H1 (cell line): Measurements from ENCODE around the gene FMO5. TPM values are rescaled to one million over a fixed set of nuclear protein-coding genes. Genes with fewer than 3 reads are reported as not detected.

Experiments used
- CTCF ChIA-PET: fragments of 300-600 bp; sonication (Branson Sonifier 250); formaldehyde crosslinking; loops from one replicate; lab custom pipeline; 2021; ENCODE audit not compliant: partially characterized antibody; lab: Charles Lee
- POLR2A ChIA-PET: fragments of 300-600 bp; sonication (Branson Sonifier 250); formaldehyde crosslinking; loops from one replicate; lab custom pipeline; 2021; ENCODE audit warnings: inconsistent platforms; ENCODE audit not compliant: partially characterized antibody; lab: Charles Lee
- DNase-seq, 2 experiments: peaks; one replicate each; pipeline versions ENCODE4 v3.0.0 to v3.0.0-alpha.2; 2010 to 2022; ENCODE audit warnings: low spot score in 2 of 2, low read depth in 1 of 2, mixed read lengths in 1 of 2
- FAIRE-seq: peaks from 2 replicates; lab custom pipeline; 2011; peaks lifted over from hg19 to GRCh38; lab: Jason Lieb, UNC
- H2AFZ ChIP-seq: 2 replicates; pipeline ENCODE4 v1.8.1; 2012; ENCODE audit warnings: low read length, inconsistent platforms
- H2AK5ac ChIP-seq: 2 replicates; pipeline ENCODE4 v1.6.1; 2013; ENCODE audit warnings: low read depth, low read length
- H2BK120ac ChIP-seq: replicated peaks from 2 replicates; pipeline ENCODE3; 2013; ENCODE audit warnings: low read depth, low read length, inconsistent platforms
- H2BK12ac ChIP-seq: 2 replicates; pipeline ENCODE4 v1.6.1; 2013; ENCODE audit warnings: low read depth, low read length
- H2BK15ac ChIP-seq: 2 replicates; pipeline ENCODE4 v1.6.1; 2013; ENCODE audit warnings: low read length
- H2BK20ac ChIP-seq: 2 replicates; pipeline ENCODE4 v1.6.1; 2013; ENCODE audit warnings: low read length
- H2BK5ac ChIP-seq: 2 replicates; pipeline ENCODE4 v1.6.1; 2013; ENCODE audit warnings: low read depth, low read length
- H3K14ac ChIP-seq: 2 replicates; pipeline ENCODE4 v1.6.1; 2013; ENCODE audit warnings: inconsistent platforms; ENCODE audit not compliant: insufficient read length
- H3K18ac ChIP-seq: 2 replicates; pipeline ENCODE4 v1.6.1; 2013; ENCODE audit warnings: low read length; ENCODE audit errors: extremely low read depth
- H3K23ac ChIP-seq: 2 replicates; pipeline ENCODE4 v1.6.1; 2013; ENCODE audit warnings: inconsistent platforms; ENCODE audit not compliant: insufficient read length
- H3K23me2 ChIP-seq: 2 replicates; pipeline ENCODE4 v1.6.1; 2013; ENCODE audit warnings: low read depth, low read length
- H3K27ac ChIP-seq: 2 replicates; pipeline ENCODE4 v1.6.1; 2011; ENCODE audit warnings: low read depth, low read length, inconsistent platforms
- H3K27me3 ChIP-seq, 4 experiments: replicated peaks in 1 of 4; 1 replicate in 1 of 4; 2 replicates in 3 of 4; pipeline versions ENCODE4 v1.6.1 to v1.8.1; 2011 to 2013; ENCODE audit warnings: low read length in 3 of 4, mild to moderate bottlenecking in 3 of 4, inconsistent platforms in 2 of 4, mixed read lengths in 2 of 4, moderate library complexity in 1 of 4; ENCODE audit not compliant: control insufficient read depth in 3 of 4, insufficient read depth in 3 of 4; ENCODE audit errors: extremely low read depth in 1 of 4
- H3K36me3 ChIP-seq, 4 experiments: 2 replicates each; pipeline versions ENCODE4 v1.6.1 to v1.8.1; 2011 to 2013; ENCODE audit warnings: mild to moderate bottlenecking in 4 of 4, low read length in 3 of 4, moderate library complexity in 2 of 4, control low read depth in 1 of 4, inconsistent platforms in 1 of 4; ENCODE audit not compliant: insufficient read depth in 4 of 4, control insufficient read depth in 2 of 4
- H3K4ac ChIP-seq: replicated peaks from 2 replicates; pipeline ENCODE3; 2013; ENCODE audit warnings: low read length, low read depth, mixed read lengths, inconsistent platforms; ENCODE audit not compliant: insufficient read length
- H3K4me1 ChIP-seq, 4 experiments: replicated peaks in 1 of 4; 1 replicate in 1 of 4; 2 replicates in 3 of 4; pipeline versions ENCODE4 v1.6.1 to v1.8.1; 2011 to 2013; ENCODE audit warnings: low read length in 3 of 4, inconsistent platforms in 2 of 4, mixed read lengths in 1 of 4; ENCODE audit not compliant: insufficient read depth in 4 of 4, control insufficient read depth in 3 of 4
- H3K4me2 ChIP-seq, 2 experiments: 2 replicates each; pipeline versions ENCODE4 v1.6.1 to v1.8.1; 2011 to 2013; ENCODE audit warnings: low read depth in 2 of 2, low read length in 2 of 2, control low read depth in 1 of 2, inconsistent platforms in 1 of 2, mild to moderate bottlenecking in 1 of 2; ENCODE audit not compliant: insufficient read depth in 1 of 2
- H3K4me3 ChIP-seq, 4 experiments: fragments of 200-600, 300-600 bp in 1 of 4; sonication (generic), shearing (Covaris generic), sonication (Bioruptor Twin) in 1 of 4; 2 replicates each; pipeline versions ENCODE4 v1.5.1 to v1.8.1; 2011 to 2016; ENCODE audit warnings: low read length in 4 of 4, low read depth in 3 of 4, control low read depth in 2 of 4, inconsistent platforms in 2 of 4, mild to moderate bottlenecking in 2 of 4, mixed read lengths in 1 of 4, moderate library complexity in 1 of 4; ENCODE audit not compliant: insufficient read depth in 2 of 4; ENCODE audit errors: extremely low read depth in 1 of 4
- H3K56ac ChIP-seq: replicated peaks from 2 replicates; pipeline ENCODE3; 2013; ENCODE audit warnings: low read depth, mild to moderate bottlenecking, mixed read lengths, low read length, inconsistent platforms; ENCODE audit not compliant: insufficient read length
- H3K79me1 ChIP-seq: 2 replicates; pipeline ENCODE4 v1.6.1; 2013; ENCODE audit warnings: low read depth, low read length, control low read depth
- H3K79me2 ChIP-seq, 2 experiments: 2 replicates each; pipeline versions ENCODE4 v1.6.1 to v1.8.1; 2012 to 2013; ENCODE audit warnings: low read length in 2 of 2, mild to moderate bottlenecking in 2 of 2, inconsistent platforms in 1 of 2; ENCODE audit not compliant: insufficient read depth in 2 of 2, control insufficient read depth in 1 of 2
- H3K9ac ChIP-seq, 4 experiments: replicated peaks in 1 of 4; 1 replicate in 1 of 4; 2 replicates in 3 of 4; pipeline versions ENCODE4 v1.6.1 to v1.8.1; 2011 to 2013; ENCODE audit warnings: low read depth in 3 of 4, low read length in 3 of 4, control low read depth in 2 of 4, mild to moderate bottlenecking in 2 of 4, moderate library complexity in 2 of 4, inconsistent platforms in 1 of 4; ENCODE audit errors: extremely low read depth in 1 of 4
- H3K9me3 ChIP-seq, 2 experiments: 2 replicates each; pipeline versions ENCODE4 v1.6.1 to v1.8.1; 2012 to 2013; ENCODE audit warnings: mild to moderate bottlenecking in 2 of 2, moderate library complexity in 2 of 2, control low read depth in 1 of 2, inconsistent platforms in 1 of 2, low read depth in 1 of 2, low read length in 1 of 2, mixed read lengths in 1 of 2; ENCODE audit not compliant: insufficient read depth in 2 of 2
- H4K20me1 ChIP-seq, 2 experiments: replicated peaks in 1 of 2; 2 replicates each; pipeline versions ENCODE3 to v1.8.1; 2011 to 2013; ENCODE audit warnings: inconsistent platforms in 2 of 2, low read length in 2 of 2, mild to moderate bottlenecking in 1 of 2; ENCODE audit not compliant: insufficient read depth in 2 of 2, control insufficient read depth in 1 of 2
- H4K5ac ChIP-seq: 2 replicates; pipeline ENCODE4 v1.6.1; 2013; ENCODE audit warnings: low read length, low read depth, mixed read lengths, inconsistent platforms; ENCODE audit not compliant: insufficient read length
- H4K8ac ChIP-seq: 2 replicates; pipeline ENCODE4 v1.8.0; 2013; ENCODE audit warnings: mild to moderate bottlenecking, moderate library complexity, low read length, inconsistent platforms; ENCODE audit not compliant: insufficient read depth; ENCODE audit errors: extremely low read depth
- H4K91ac ChIP-seq: replicated peaks from 2 replicates; pipeline ENCODE3; 2013; ENCODE audit warnings: low read length, mixed read lengths, inconsistent platforms; ENCODE audit not compliant: insufficient read length
- BACH1 ChIP-seq: IDR thresholded peaks from 2 replicates; pipeline ENCODE4 v1.6.1; 2012; ENCODE audit warnings: low read length, improper control_type of control experiment
- CBX5 ChIP-seq: fragments of 300-800, 300-1000 bp; sonication (generic); IDR thresholded peaks from 2 replicates; pipeline ENCODE4 v1.7.1; 2016; ENCODE audit warnings: antibody characterized with exemption, low read length, low read depth
- CBX8 ChIP-seq: fragments of 300-800, 300-1000 bp; sonication (generic); IDR thresholded peaks from 2 replicates; pipeline ENCODE4 v1.7.1; 2016; ENCODE audit warnings: low read depth, low read length, borderline replicate concordance
- GABPA ChIP-seq: IDR thresholded peaks from 2 replicates; pipeline ENCODE4 v1.6.1; 2011; ENCODE audit warnings: mild to moderate bottlenecking, low read length, moderate library complexity, borderline replicate concordance; ENCODE audit not compliant: insufficient read depth
- MAX ChIP-seq: IDR thresholded peaks from 2 replicates; pipeline ENCODE4 v1.6.1; 2012; ENCODE audit warnings: inconsistent platforms
- POLR2A ChIP-seq, 2 experiments: IDR thresholded peaks; 1 replicate in 1 of 2; 2 replicates in 1 of 2; pipeline ENCODE4 v1.6.1; 2011; ENCODE audit warnings: low read depth in 2 of 2, low read length in 2 of 2, mild to moderate bottlenecking in 2 of 2; ENCODE audit errors: control extremely low read depth in 1 of 2
- POU5F1 ChIP-seq: IDR thresholded peaks from 2 replicates; pipeline ENCODE4 v1.6.1; 2011; ENCODE audit warnings: low read depth, mild to moderate bottlenecking, low read length, moderate library complexity
- RNF2 ChIP-seq: fragments of 200-900, 300-1000 bp; sonication (generic); IDR thresholded peaks from 2 replicates; pipeline ENCODE4 v1.7.1; 2016; ENCODE audit warnings: borderline replicate concordance, low read depth, mild to moderate bottlenecking, antibody characterized with exemption, low read length; ENCODE audit not compliant: poor library complexity, severe bottlenecking; ENCODE audit errors: missing control alignments
- RXRA ChIP-seq: IDR thresholded peaks from 2 replicates; pipeline ENCODE4 v1.6.1; 2011; ENCODE audit warnings: low read depth, mild to moderate bottlenecking, low read length, moderate library complexity; ENCODE audit not compliant: insufficient read depth
- SAP30 ChIP-seq: fragments of 300-600 bp; sonication (generic); IDR thresholded peaks from 2 replicates; pipeline ENCODE4 v1.7.1; 2012; ENCODE audit warnings: low read length, moderate library complexity, mild to moderate bottlenecking, inconsistent platforms; ENCODE audit not compliant: insufficient read depth, insufficient replicate concordance
- SP2 ChIP-seq: IDR thresholded peaks from 2 replicates; pipeline ENCODE4 v1.6.1; 2012; ENCODE audit warnings: mild to moderate bottlenecking, low read length, inconsistent platforms
- TBP ChIP-seq: IDR thresholded peaks from 2 replicates; pipeline ENCODE4 v1.6.1; 2011; ENCODE audit warnings: low read depth, low read length, improper control_type of control experiment
- YY1 ChIP-seq: IDR thresholded peaks from 2 replicates; pipeline ENCODE4 v1.6.1; 2011; ENCODE audit warnings: low read depth, mild to moderate bottlenecking, low read length
- WGBS, 2 experiments: shearing (Covaris generic) in 1 of 2; methylation state at CpG; one replicate each; pipeline versions ENCODE4 v1.1.6 to v1.1.7; 2013 to 2015; ENCODE audit warnings: low lambda C conversion rate in 2 of 2, mixed read lengths in 2 of 2, inconsistent platforms in 1 of 2, low coverage in 1 of 2, missing lambda C conversion rate in 1 of 2; ENCODE audit not compliant: insufficient replicate concordance in 2 of 2, insufficient coverage in 1 of 2, insufficient read length in 1 of 2; ENCODE audit errors: extremely low coverage in 1 of 2, missing lambda C conversion rate in 1 of 2; 5-methylcytosine and 5-hydroxymethylcytosine counted together
- polyA plus RNA-seq, 7 experiments: library from polyadenylated mRNA; depleted of rRNA in 3 of 7; stranded (reverse) in 5 of 7; unstranded in 2 of 7; fragments of >200 nt in 5 of 7; fragments of 200-250 nt in 2 of 7; gene quantifications; 1 replicate in 5 of 7; 2 replicates in 1 of 7; 4 replicates in 1 of 7; pipeline versions ENCODE4 v1.2.1 to v1.2.3, GENCODE V29; 2011 to 2013; ENCODE audit warnings: missing spikeins in 2 of 7, mixed read lengths in 2 of 7
- total RNA-seq: library from RNA; stranded (reverse); fragmentation: NEBNext Ultra II Directional; extraction: Animal tissue kit (Norgen Biotek cat#: 25700); gene quantifications from 2 replicates; pipeline ENCODE4 v1.2.1, GENCODE V29; 2021
- TF ChIP-seq, protein P1 (sequence below): IDR thresholded peaks from 2 replicates; pipeline ENCODE4 v1.6.1; 2011; ENCODE audit warnings: low read depth, mild to moderate bottlenecking, low read length; ENCODE audit not compliant: insufficient read depth

FMO5 gene
- total and polyA plus RNA-seq, 2 of the 8 experiments (the other 6 are each of a cell fraction or from before 2014, with no cell fraction given), result 0.27 to 0.34 TPM

DNA sequence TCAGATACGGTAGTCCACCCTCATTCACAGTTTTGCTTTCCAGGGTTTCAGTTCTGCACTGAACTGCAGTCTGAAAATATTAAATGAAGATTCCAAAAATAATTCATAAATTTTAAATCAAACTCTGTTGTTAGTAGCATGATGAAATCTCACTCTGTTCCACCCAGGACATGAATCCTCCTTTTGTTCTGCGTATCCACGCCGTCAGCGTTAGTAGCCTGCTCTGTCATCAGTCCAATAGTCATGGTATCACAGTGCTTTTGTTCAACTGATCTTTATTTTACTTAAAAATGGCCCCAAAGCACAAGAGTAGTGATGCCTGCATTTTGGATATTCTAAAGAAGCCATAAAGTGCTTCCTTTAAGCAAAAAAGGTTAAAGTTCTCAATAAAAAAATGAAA lies 41.2 kb upstream of the FMO5 start:
- 98% methylated on average over 5 of the region's 5 CpGs; no CpG with 5 or more reads in 1 of the 2 experiments for WGBS, 2 experiments
- peaks cover 5 to 57% (median 21%) of the 10 kb centered on the region in 4 experiments for H3K36me3 ChIP-seq
- no peak for TF ChIP-seq CBX5
- no peak for TF ChIP-seq YY1
- no peak for TF ChIP-seq TBP
- no peak for TF ChIP-seq BACH1
- no peak for TF ChIP-seq POLR2A (IDR thresholded peaks at IDR 0.05; ENCODE audit: control extremely low read depth in 1 of 2, low read depth in 2 of 2, low read length in 2 of 2)
- no peak for TF ChIP-seq RNF2
- no peak for TF ChIP-seq MAX
- TF ChIP-seq RXRA, result no peak
- TF ChIP-seq GABPA, result no peak
- no peak for TF ChIP-seq CBX8
- TF ChIP-seq POU5F1, result no peak
- TF ChIP-seq SAP30, result no peak
- TF ChIP-seq, protein P1, sequence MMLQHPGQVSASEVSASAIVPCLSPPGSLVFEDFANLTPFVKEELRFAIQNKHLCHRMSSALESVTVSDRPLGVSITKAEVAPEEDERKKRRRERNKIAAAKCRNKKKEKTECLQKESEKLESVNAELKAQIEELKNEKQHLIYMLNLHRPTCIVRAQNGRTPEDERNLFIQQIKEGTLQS, result no peak
- TF ChIP-seq SP2, result no peak

More for the DNA sequence above, 41.2 kb upstream of the FMO5 start:
- H4K5ac ChIP-seq, result no peak overlapping the region
- no peak overlapping the region for H2AK5ac ChIP-seq
- no peak overlapping the region for H4K91ac ChIP-seq
- no peak overlapping the region for H3K18ac ChIP-seq
- H4K8ac ChIP-seq, result no peak overlapping the region
- CTCF ChIA-PET, result no interaction called here
- H4K20me1 ChIP-seq, result no peaks in the 10 kb centered on the region
- POLR2A ChIA-PET, result no interaction called here
- no peaks in the 10 kb centered on the region for H3K9me3 ChIP-seq
- no peak overlapping the region for H2BK5ac ChIP-seq
- FAIRE-seq (no peak), DNase-seq (no peak)
- H2AFZ ChIP-seq, result no peak overlapping the region
- H3K79me1 ChIP-seq, result no peaks in the 10 kb centered on the region
- no peak overlapping the region for H3K4ac ChIP-seq
- H3K4me2 ChIP-seq, result no peak overlapping the region
- no peak overlapping the region for H3K4me3 ChIP-seq
- no peaks in the 10 kb centered on the region for H3K4me1 ChIP-seq
- H3K79me2 ChIP-seq, result no peaks in the 10 kb centered on the region
- no peak overlapping the region for H3K14ac ChIP-seq
- H3K56ac ChIP-seq, result no peak overlapping the region
- no peak overlapping the region for H3K9ac ChIP-seq
- no peak overlapping the region for H3K23ac ChIP-seq
- H3K23me2 ChIP-seq, result no peaks in the 10 kb centered on the region; the same call in 1 of the 2 replicates
- H2BK120ac ChIP-seq, result no peak overlapping the region
- H2BK12ac ChIP-seq, result no peak overlapping the region
- no peak overlapping the region for H2BK20ac ChIP-seq
- no peak overlapping the region for H2BK15ac ChIP-seq
- no peak overlapping the region for H3K27ac ChIP-seq
- H3K27me3 ChIP-seq, result no peaks in the 10 kb centered on the region
